ENCODE measurements around the gene IFNAR2. TPM values are rescaled to one million over a fixed set of nuclear protein-coding genes. Genes with fewer than 3 reads are reported as not detected.
"Not testable (repeated sequence)": the region's sequence is repeated elsewhere in the genome, so short reads cannot be mapped to it uniquely, and the experiment has no call there.

IFNAR2 gene
- total RNA-seq, 1 donor from 2014 or later, result 17.0 TPM

DNA sequence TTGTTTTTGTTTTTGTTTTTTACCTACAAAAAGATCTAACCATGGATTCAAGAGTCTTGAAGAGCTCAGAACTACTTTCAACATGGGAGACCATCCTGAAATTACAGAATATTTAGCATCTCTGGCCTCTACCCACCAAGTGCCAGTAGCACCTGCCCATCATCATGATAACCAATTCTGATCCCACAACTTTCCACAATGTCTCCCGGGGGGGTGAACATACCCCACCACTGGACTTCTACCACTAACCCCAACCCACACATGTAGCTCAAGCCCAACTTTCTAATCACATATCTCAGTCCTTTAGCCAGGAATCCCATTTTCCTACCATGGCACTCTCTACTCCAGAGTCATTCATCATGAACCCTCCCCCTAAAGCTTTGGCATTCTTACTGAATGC is 15.7 kb upstream of the IFNAR2 start:
- H3K27ac Mint-ChIP-seq, result no peak overlapping the region
- no peaks in the 10 kb centered on the region for H3K36me3 Mint-ChIP-seq
- peaks cover 9% of the 10 kb centered on the region for H3K27me3 Mint-ChIP-seq
- no peaks in the 10 kb centered on the region for H3K9me3 Mint-ChIP-seq
- TF ChIP-seq CTCF (conservative IDR thresholded peaks at IDR 0.05), result no peak
- no peak for DNase-seq (ENCODE audit: extremely low spot score, unreplicated experiment)
- peaks cover 6% of the 10 kb centered on the region for H3K4me1 Mint-ChIP-seq (ENCODE audit: unreplicated experiment)
- no peak overlapping the region for H3K4me3 Mint-ChIP-seq

DNA sequence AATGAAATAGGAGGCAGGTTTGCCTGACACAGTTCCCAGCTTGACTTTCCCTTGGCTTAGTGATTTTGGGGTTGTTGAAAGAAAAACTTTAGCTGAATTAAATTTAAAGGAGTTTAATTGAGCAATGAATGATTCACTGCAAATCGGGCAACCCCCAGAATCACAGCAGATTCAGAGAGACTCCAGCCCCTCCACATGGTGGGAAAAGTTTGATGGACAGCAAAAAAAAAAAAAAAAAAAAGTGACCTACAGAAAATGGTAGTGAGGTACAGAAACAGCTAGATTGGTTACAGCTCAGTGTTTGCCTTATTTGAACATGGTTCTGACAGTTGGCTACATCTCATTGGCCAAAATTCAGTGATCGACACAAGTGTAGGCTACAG is 12.6 kb upstream of the IFNAR2 start:
- Mint-ChIP-seq H3K4me1 (ENCODE audit: unreplicated experiment) (peaks cover 4% of the 10 kb centered on the region), H3K36me3 (no peaks in the 10 kb centered on the region), H3K27ac (no peak overlapping the region), H3K9me3 (peaks cover 5% of the 10 kb centered on the region), H3K27me3 (peaks cover 9% of the 10 kb centered on the region), H3K4me3 (no peak overlapping the region)
- no peak for TF ChIP-seq CTCF (conservative IDR thresholded peaks at IDR 0.05)
- DNase-seq (ENCODE audit: extremely low spot score, unreplicated experiment), result no peak

DNA sequence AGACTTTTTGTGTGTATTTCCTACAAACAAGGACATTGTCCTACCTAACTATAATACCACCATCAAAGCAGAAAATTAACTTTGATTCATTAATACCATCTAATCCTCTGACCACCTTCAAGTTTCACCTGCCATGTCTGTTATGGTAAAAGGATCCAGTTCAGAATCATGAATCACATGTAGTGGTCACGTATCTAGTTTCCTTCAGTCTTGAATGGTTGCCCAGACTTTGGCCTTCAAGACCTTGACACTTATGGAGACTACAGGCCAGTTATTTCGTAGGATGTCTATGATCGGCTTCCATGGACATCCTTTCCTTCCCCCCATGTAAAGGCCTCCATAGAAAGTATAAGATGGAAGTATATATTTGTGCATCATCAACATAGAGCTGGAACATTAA is 10.4 kb upstream of the IFNAR2 start:
- no peak overlapping the region for H3K4me3 Mint-ChIP-seq
- H3K27me3 Mint-ChIP-seq, result peaks cover 3% of the 10 kb centered on the region
- no peak for TF ChIP-seq CTCF (conservative IDR thresholded peaks at IDR 0.05)
- no peak overlapping the region for H3K27ac Mint-ChIP-seq
- no peak for DNase-seq (ENCODE audit: extremely low spot score, unreplicated experiment)
- no peaks in the 10 kb centered on the region for H3K36me3 Mint-ChIP-seq
- H3K4me1 Mint-ChIP-seq (ENCODE audit: unreplicated experiment), result no peaks in the 10 kb centered on the region
- H3K9me3 Mint-ChIP-seq, result peaks cover 5% of the 10 kb centered on the region

DNA sequence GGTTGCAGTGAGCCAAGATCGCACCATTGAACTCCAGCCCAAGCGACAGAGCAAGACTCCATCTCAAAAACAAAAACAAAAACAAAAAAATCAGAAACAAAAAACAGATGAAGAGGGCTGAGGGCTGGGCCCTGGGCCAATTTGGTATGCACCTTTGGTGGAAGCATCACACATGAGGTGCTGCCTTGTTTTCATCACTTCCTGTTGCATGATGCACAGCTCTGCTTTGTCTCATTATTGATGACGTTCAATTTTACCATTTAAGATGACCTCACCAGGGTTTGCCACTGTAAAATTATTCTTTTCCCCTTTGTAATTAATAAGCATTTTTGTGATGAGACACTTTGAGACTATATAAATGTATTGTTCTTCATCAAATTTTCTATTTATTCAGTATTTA is 9.8 kb upstream of the IFNAR2 start:
- no peaks in the 10 kb centered on the region for H3K36me3 Mint-ChIP-seq

GRCh38 chr21:33225376-33225775 is 4.4 kb upstream of the IFNAR2 start:
- not testable (repeated sequence) for DNase-seq (ENCODE audit: extremely low spot score, unreplicated experiment); H3K27me3 Mint-ChIP-seq; H3K27ac Mint-ChIP-seq; H3K9me3 Mint-ChIP-seq; H3K4me3 Mint-ChIP-seq; H3K36me3 Mint-ChIP-seq
- peaks cover 16% of the 10 kb centered on the region for H3K4me1 Mint-ChIP-seq (ENCODE audit: unreplicated experiment)

More for the DNA sequence above, 9.8 kb upstream of the IFNAR2 start:
- H3K9me3 Mint-ChIP-seq, result peaks cover 5% of the 10 kb centered on the region
- DNase-seq (ENCODE audit: extremely low spot score, unreplicated experiment), result no peak
- no peak overlapping the region for H3K27ac Mint-ChIP-seq
- no peaks in the 10 kb centered on the region for H3K4me1 Mint-ChIP-seq (ENCODE audit: unreplicated experiment)
- no peak overlapping the region for H3K4me3 Mint-ChIP-seq
- H3K27me3 Mint-ChIP-seq, result no peaks in the 10 kb centered on the region
- no peak for TF ChIP-seq CTCF (conservative IDR thresholded peaks at IDR 0.05)

GRCh38 chr21:33228455-33228854 is 1.3 kb upstream of the IFNAR2 start:
- no peaks in the 10 kb centered on the region for H3K9me3 Mint-ChIP-seq
- H3K27me3 Mint-ChIP-seq, result no peaks in the 10 kb centered on the region
- H3K36me3 Mint-ChIP-seq, result no peaks in the 10 kb centered on the region
- H3K4me3 Mint-ChIP-seq, result peak overlapping the region; percentile 90
- DNase-seq (ENCODE audit: extremely low spot score, unreplicated experiment), result no peak
- no peak overlapping the region for H3K27ac Mint-ChIP-seq
- no peak for TF ChIP-seq CTCF (conservative IDR thresholded peaks at IDR 0.05)
- peaks cover 28% of the 10 kb centered on the region for H3K4me1 Mint-ChIP-seq (ENCODE audit: unreplicated experiment)

All from type B pancreatic cell (in vitro differentiated cells).